ENCODE measurements around the gene IL1RAPL2.
"Not testable (repeated sequence)": the region's sequence is repeated elsewhere in the genome, so short reads cannot be mapped to it uniquely, and the experiment has no call there.

IL1RAPL2 gene
- 0 reads per million in 2 donors for total RNA-seq

- DNase-seq, result peak in 1 of 5 experiments; percentile 9
Observed at GRCh38 chrX:104565791-104566680, at the start of gene IL1RAPL2. Gene IL1RAPL2 (plus strand): TSS chrX:104566199.

- no peak for DNase-seq
Observed at GRCh38 chrX:104522386-104522785, 43.6 kb upstream of the IL1RAPL2 start.

- no peak for DNase-seq
Observed at GRCh38 chrX:104523858-104524257, 42.1 kb upstream of the IL1RAPL2 start.

- no peak for DNase-seq
Observed at GRCh38 chrX:104539081-104539480, 26.9 kb upstream of the IL1RAPL2 start.

GRCh38 chrX:104542447-104542846, 23.6 kb upstream of the IL1RAPL2 start:
- DNase-seq, result not testable (repeated sequence)

- DNase-seq, result no peak
Observed at GRCh38 chrX:104564335-104564734, 1.7 kb upstream of the IL1RAPL2 start.

- no peak for DNase-seq
Observed at GRCh38 chrX:104564921-104565703, 887 bp upstream of the IL1RAPL2 start.

- DNase-seq, result no peak
Observed at GRCh38 chrX:104566681-104567501, 892 bp downstream of the IL1RAPL2 start.

GRCh38 chrX:104567506-104567905, 1.5 kb downstream of the IL1RAPL2 start:
- no peak for DNase-seq

GRCh38 chrX:104568304-104568915, 2.4 kb downstream of the IL1RAPL2 start:
- DNase-seq, result no peak

- DNase-seq, result no peak
Observed at GRCh38 chrX:104618106-104618895, 52.3 kb downstream of the IL1RAPL2 start.

GRCh38 chrX:104621781-104622180, 55.8 kb downstream of the IL1RAPL2 start:
- no peak for DNase-seq

GRCh38 chrX:104641176-104641575, 75.2 kb downstream of the IL1RAPL2 start:
- DNase-seq, result no peak

GRCh38 chrX:104647084-104647483, 81.1 kb downstream of the IL1RAPL2 start:
- DNase-seq, result no peak

GRCh38 chrX:104659005-104659744, 93.2 kb downstream of the IL1RAPL2 start:
- DNase-seq, result no peak

- no peak for DNase-seq
Observed at GRCh38 chrX:104660092-104660491, 94.1 kb downstream of the IL1RAPL2 start.

- DNase-seq, result no peak
Observed at GRCh38 chrX:104662694-104663093, 96.7 kb downstream of the IL1RAPL2 start.

GRCh38 chrX:104665691-104666090, 99.7 kb downstream of the IL1RAPL2 start:
- DNase-seq, result no peak

- no peak for DNase-seq
Observed at GRCh38 chrX:104668550-104668949, 102.6 kb downstream of the IL1RAPL2 start.

- no peak for DNase-seq
Observed at GRCh38 chrX:104669063-104669462, 103.1 kb downstream of the IL1RAPL2 start.

GRCh38 chrX:104670051-104670450, 104.1 kb downstream of the IL1RAPL2 start:
- no peak for DNase-seq

Data from T-helper 2 cell (primary cell).